ENCODE measurements around the gene BTG4.

Gene BTG4

DNA sequence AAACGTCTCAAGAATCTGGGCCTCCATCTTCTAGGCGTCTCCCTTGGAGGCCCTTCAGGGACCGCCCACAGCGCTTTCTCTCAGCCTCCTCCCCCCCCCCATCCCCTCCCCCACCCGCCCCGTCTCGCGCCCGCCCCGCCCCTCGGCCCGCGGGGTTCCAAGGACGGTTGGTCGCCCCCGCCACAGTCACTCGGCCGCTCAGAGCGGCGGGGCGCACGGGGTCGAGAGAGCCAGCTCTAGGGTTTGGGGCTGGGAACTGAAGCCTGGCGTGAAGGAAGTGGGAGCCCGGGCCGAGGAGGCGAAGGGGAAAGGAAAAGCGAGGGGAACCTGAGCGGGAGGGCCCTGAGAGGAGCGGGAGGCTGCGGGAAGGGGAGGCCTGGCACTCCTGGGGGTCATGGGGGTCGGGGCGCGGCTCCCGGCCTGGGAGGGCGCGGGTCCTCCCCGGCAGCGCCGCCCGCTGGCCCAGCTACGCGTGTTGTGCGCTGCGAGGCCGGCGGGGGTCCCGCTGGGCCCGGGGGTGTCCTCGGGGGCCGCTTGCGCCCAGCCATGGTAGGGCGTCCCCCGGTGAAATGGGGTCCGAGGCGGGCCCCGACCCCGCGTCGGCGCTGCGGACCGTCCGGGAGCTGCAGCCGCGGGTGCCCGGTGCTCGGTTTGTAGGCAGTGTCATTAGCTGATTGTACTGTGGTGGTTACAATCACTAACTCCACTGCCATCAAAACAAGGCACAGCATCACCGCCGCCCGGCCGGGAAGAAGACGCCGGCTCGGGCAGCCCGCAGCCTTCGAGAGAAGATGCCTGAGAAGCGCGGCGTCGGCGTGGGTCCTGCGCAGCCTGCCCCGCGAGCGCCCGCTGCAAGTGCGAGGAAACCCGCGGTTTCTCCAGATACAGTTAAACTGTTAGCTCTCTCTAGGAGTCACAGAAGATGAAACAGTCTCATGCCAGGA, at the start of gene BTG4:
Gene BTG4 (minus strand): TSS at position 91 of the 944 bp plus-strand sequence. CDS start 13,610 bp downstream, outside the sequence.
- DNase-seq = no peak

DNA sequence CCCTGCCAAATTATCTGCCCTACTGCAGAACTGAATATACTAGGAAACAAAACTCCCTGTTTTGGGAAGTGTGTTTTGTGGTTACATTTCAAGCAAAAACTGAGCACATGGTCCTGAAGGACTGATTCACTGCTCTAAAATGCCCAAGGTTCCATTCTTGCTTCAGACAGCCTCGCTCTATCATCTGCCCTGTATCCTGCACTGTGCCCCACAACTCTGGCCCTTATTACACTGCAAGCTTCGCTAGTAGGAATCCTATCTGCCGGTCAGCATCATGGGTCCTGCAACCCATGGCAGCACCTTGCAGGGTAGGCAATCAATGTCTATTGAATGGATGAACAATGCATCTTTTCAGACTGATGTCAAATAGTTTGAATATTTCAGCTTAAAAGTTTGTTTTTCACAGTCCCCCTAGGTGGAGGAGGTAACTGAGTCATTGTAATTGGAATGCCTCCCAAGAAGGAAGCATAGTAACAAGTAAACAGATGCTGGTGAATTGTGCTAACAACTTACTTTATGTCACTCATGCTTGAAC, 49.7 kb upstream of the BTG4 start:
- no peak for DNase-seq

DNA sequence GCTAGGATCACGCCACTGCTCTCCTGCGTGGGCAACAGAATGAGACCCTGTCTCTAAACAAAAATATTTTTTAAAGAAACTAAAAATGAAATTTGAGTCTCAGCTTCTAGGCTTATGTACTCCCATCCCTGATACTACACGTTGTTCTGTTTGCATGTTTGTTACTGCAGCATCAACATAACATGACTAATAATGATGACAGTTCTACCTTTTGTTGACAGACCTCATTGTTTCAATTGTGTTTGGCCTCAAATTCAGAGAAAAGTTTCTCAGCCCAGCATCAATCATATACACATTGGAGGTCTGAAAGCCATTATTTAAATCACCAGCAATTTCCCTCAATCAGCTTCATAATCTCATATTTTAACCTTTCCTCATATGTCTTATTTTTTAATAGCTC, 49.1 kb upstream of the BTG4 start:
- no peak for DNase-seq

DNA sequence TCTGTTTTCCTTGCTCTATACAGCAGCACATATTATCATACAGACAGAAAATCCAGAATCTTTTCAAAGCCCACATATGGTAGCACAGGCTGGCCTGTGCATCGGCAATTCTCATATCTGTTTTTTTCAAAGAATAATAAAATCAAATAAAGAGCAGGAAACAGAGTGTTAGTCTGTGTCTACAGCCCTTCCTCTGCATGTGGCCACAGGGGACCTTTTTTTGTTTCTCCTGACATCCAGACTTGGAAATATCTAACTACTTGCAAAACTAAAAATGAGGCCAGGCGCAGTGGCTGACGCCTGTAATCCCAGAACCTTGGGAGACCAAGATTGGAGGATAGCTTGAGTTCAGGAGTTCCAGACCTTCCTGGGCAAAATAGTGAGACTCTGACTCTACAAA, 48.6 kb upstream of the BTG4 start:
- DNase-seq = no peak

DNA sequence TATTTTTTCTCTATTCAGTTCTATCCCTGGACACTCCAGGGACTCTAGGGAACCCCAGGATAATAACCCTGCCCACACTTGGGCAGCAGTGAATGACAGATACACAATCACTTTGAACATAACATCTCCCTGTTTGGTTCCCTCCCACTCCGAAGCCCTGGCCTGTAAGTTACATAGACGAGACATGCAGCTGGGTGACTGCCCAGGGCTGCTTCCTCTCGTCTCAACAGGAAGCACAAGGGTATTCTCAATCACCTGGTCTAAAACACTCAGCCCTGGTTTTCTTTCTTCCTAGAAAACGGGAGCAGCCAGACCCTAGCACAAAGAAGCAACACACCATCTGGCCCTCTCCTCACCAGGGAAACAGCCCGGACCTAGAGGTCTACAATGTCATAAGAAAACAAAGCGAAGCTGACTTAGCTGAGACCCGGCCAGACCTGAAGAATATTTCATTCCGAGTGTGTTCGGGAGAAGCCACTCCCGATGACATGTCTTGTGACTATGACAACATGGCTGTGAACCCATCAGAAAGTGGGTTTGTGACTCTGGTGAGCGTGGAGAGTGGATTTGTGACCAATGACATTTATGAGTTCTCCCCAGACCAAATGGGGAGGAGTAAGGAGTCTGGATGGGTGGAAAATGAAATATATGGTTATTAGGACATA, 47.7 kb upstream of the BTG4 start:
- DNase-seq = no peak

DNA sequence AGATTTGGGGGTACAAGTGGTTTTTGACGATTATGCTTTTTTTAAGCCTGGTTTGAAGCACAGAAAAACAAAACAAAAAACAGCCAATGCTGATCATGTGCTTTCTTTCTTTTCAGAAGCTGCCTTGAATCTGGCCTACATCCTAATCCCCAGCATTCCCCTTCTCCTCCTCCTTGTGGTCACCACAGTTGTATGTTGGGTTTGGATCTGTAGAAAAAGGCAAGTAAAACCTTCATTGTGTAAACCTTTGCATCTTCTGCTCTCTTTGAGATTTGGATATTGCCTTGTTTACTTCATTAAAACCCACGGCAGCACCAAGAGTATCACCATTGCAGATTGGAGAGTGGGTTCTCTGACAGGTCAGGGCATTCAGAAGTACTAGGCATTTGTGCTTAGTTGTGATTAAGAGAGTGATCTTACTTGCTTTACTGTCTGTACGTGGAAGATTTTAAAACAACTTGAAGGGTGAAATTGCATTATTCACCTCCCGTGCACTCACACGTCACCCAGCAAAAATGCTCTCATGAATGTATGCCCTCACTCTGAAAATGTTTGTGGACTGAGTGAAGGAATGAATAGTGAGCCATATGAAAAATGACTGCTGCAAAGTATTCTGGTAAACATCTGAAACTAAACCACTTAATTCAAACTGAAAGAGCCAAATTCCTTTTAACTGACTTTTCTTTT, 45.4 kb upstream of the BTG4 start:
- DNase-seq = no peak

DNA sequence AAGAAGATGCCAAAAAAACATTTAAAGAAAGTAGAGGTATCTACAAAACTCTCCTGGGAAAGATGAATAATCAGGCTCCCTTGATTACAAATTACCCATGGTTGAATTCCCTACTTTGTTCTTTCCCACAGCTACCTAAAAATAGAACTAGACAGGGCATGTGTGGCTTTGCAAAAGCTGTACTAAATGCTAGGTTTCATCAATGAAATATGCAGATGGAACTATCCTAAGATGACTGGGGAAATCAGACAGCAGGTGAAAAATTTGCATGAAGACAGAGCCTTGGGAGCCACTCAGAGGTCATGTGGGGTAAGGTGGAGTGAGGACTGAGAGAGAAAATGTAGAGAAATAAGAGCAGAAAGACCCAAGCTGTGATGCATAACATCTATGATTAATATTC, 43.1 kb upstream of the BTG4 start:
- no peak for DNase-seq

DNA sequence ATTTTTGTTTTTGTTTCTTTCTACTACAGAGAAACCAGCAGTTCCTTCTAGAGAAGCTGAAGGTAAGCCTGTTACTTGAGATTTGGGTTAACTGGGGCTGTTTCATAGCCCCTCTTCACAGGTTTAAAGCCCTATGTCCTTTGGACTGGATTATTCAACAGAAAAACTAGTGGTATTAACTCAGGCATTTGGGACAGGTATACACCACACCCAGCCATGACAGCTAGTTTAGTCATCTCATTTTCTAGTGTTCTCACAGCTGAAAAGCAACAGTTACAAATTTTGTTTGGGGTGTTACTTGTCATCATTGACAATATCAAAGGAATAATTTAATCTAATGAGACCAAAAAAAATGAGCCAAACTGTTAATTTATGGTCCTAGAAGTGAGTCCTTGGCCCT, 42.3 kb upstream of the BTG4 start:
- no peak for DNase-seq

DNA sequence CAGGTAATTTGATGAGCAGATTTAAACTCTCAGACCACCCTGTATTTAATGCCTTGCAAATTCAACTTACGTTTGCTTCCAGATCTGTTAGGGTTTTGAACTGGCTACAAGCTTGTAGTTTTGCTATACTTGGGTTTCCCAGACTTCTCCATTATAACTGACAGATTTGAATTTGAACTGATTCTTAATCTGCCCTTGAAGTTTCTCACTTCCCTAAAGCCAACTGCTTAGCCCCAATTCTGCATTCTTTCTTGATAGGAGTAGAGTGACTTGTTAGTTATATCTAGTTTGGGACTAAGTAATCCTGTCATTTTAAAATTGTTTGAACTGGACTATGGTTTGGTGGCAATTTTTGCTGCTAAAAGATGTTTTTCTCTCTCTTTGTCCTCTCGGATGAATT, 38.1 kb upstream of the BTG4 start:
- DNase-seq = no peak

DNA sequence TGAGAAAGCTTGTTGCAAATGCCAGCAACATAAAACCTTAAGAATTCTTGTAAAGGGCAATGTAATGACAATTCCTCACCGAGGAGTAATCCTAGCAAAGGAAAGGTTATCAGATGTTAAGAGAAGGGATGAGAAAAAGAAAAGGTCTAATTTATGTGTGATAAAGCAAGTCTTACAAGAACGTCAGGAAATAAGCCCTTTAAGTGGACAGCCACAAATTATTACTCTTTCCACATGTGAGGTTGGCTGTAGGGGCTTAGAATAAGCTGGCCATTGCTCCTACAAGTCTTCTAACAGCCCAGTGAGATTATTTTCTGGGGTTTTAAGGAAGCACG, 37.6 kb upstream of the BTG4 start:
- no peak for DNase-seq

DNA sequence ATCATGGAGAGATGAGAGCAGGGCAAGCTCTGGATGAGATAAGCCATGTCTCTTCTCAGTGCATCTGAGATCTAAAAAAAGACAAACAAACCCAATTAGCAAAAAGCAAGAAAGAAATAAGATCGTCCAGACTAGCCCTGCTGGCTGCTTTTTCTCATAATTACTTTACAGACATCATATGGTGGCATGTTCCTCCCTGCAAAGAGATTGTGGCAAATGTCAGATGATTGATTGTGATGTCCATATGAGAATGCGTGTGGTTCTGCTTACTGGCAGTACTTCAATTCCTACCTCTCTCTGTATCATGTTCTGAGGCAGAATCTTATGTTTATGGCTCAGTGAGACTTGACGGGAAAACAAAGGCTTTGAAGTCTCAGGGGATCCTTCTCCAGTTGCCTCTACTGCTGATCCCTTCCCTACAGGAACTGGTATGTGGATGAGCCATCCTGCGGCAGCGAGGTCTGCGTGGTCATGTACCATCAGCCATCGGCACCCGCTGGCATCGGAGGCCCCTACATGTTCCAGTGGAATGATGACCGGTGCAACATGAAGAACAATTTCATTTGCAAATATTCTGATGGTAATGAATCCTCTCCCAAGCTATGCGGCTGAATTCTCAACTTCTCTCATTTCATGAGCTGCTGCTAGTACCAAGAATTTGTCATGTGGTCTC, 37.1 kb upstream of the BTG4 start:
- no peak for DNase-seq

DNA sequence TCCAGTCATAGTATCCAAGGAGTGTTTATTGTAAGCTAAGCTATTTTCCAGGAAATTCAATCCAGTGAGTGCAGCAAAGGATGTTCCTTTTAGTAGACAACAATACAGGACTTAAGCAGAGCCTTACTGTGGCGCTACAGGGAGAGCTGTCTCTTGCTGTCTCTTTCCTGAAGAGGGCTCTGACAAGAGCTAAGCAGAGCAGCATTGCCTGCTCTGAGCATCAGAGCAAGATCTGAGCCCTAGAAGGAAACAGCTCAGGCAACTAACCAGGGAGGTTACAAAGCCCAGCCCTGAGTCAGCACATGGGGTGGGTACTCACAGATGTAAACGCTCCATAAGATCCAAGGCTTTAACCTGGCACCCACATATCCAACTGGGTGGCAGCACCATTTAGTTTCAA, 36.3 kb upstream of the BTG4 start:
- DNase-seq = no peak

DNA sequence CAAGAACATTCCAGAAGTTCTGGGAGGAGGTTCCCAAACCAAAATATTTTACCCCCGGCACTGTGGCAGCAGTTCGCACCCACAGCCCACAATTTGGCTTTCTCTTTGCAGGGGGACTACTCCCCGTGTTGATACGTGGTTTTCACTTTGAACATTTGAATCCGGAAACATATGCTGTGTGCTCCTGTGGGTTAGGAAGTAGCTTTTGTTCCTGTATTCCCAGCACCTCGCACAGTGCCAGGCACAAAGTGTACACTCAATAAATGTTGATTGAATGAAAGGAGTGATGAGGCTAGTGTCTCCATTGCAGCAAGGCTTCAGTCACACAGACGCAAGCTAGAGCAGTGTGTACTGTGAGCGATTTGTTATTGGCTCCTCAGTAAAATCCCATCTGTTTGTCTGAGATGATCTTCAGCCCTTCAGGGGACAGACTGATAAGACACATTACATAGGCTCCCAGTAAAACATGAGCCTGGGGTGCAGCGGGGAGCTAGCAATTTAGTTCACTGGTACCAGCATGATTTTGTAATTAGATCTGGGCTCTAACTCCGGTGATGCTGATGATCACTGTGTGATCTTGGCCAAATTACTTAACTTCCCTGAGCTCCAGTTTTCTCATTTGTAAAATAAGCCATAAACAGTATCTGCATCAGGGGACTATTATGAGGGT, 30.6 kb upstream of the BTG4 start:
- DNase-seq = no peak

DNA sequence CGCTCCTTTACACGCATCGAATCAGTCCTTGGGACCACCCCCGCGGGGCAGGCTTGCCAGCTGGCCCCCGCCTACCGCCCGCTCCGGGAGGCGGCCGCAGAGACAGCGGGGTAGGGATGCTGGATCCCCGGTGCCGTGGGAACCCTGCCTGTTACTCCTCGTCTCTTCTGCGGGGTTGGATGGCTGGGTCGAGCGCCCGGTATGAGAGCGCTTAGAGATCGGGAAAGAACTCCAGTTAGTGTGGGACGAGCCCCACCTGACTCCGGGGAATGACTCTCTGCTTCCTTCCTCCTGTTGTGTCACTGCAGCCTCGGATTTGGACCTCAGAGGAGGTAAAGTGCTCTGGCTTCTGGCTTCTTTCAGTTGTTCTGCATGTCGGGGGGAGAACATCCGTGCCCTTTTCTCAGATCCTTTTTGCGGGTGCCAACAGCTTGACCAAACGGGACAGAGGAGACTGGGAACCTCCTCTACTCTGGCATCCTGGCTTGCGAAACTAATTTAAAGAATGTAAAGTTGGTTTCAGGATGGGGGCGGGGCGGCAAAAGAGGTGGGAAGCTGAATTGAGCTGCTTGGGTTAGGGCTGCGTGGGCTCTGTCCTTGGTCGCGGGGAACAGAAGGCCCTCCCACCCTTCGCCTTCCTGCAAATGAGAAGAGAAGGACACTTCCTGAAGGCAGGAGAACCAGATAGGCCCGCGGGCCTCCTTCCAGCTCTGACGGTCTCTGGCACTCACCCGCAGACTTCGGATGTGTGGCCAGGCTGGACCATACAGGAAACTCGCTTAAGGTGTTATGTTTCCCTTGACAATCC, 29.3 kb upstream of the BTG4 start:
- DNase-seq = no peak

DNA sequence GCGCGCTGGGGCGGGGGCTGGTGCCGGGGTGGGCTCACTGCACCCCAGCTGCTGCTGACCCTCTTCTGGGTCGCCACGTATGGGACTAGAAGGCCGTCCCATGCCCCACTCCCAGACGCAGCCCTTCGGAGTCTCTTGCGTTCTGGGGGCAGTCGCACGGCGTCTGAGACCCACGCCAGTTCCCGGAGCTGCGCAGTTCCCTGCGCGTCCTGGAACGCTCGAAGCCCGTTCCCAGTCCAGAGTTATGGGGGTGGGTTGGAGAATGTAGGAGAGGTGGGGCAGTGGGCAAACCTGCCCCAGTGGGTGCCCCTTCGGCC, 28.7 kb upstream of the BTG4 start:
- no peak for DNase-seq

DNA sequence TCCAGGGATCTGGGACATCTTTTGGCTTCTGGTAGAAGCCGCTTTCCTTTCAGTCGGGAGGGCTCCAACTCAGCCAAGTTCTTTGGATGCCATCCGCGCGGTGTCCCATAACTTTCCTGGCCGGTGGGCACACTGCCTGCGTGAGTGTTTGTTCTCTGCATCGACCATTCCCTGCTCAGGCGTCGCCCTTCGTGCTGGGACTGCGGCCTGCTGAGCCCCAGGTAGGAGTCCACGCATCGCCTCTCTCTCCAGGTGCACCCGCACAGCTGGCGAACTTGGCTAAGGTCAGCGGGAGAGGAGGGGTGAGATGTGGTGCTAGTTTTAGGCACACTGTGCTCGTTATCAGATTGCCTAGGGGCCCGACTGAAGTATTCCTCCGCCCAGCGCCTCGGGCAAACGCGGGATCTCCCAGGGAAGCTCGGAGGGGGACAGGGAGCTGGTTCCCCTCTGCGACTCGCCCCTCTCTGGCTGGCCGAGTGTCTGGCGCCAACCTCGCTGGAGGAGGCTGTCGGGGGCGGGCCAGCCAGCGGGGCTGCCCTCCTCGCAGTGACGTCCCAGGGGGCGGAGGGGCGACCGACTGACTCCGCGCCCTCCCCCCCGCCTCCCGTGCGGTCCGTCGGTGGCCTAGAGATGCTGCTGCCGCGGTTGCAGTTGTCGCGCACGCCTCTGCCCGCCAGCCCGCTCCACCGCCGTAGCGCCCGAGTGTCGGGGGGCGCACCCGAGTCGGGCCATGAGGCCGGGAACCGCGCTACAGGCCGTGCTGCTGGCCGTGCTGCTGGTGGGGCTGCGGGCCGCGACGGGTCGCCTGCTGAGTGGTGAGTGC, 28.1 kb upstream of the BTG4 start, which contains the start of gene LAYN:
Gene LAYN (plus strand): TSS at position 607 of the 823 bp plus-strand sequence. CDS start 124 bp downstream, at position 731.
- DNase-seq = no peak

DNA sequence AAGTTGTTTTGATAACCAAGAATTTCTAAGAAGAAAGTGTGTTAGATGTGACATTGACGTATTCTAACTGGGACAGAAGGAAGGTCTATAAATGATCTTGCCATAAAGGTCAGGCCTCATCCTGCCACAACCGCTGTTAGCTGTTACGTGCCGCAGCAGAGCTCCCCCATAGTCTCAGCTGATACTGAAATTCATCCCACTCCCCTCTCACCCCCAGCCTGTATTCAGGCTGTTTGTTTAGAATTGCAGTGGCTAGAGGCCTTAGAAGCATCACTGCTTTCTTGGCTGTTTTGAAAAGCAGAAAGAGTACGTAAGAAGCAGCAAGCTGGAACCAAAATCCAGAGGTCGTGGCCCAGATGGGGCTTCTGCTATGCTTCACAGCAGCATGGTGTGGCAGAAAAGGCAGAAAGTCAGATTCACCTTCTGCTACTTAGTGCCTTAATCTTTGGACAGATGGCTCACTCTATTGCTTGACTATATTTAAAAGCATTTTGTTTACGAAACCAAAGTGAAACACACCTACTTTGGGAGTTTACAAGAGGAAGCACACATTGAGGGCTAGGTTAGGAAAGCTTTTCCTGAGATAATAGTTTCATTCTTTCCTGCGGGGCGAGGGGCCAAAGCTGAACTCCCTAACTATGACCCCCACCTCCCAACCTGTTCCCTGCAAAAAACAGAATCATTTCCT, 27.4 kb upstream of the BTG4 start:
- DNase-seq = no peak

DNA sequence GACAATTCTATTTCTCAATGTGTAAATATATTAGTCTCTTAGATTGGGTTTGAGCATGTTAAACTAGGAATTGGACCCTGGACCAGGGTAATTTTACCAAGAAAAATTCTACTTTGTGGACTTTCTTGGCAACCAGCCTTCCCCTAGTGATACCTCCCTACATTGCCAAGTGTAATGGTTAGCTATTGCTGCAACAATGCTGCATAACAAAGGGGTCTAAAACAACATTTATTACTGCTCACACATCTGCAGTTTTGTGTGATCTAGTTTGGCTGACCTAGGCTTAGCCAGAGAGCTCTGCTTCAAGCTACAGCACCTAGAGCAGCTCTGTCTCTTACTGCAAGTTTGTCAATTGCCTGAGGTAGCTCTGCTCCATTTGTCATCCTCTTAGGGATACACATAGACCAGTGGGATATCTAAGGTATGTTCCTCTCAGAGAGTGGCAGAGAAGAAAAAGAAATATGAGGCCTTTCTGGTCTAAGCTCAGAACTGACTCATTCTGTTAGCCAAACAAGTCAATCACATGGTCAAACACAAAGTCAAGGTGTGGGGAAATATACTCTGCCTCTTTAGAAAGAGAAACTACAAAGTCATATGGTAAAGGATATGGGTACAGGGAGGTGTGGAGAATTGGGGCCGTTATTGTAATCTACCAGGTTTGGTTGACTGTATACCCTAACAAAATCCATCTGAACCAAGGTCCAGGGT, 26.4 kb upstream of the BTG4 start:
- no peak for DNase-seq

DNA sequence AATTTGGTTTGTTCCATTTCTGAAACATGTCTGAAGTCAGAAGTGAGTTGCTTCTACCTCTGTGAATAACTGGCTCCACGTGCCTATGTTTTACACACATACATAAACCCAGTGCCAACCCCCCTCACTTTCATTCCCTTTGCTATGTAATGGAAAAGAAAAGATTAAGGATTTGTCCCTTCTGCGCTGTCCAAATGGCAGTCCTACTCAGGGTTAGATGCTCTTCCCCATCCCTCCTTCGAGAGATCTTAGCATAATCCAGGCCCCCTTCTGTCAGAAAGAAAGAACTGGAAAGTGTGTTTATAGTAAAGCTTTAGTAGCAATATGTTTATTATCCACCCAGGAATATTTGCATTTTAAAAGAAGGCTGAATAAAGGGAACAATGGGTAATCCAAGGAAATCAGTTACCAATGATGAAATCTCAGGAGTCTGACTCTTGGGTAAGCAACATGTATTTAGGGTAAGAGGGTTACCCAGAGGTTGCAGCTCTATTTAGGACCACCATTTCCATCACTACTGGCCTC, 25.2 kb upstream of the BTG4 start:
- no peak for DNase-seq

All from NCI-H2029 treated with DMSO at 0.1 percent for 48 hours (cell line).